Retinal pigment epithelial cell (primary cell): ENCODE results near the gene TADA2B.

Source experiments
- DNase-seq: peaks from one replicate; pipeline ENCODE4 v3.0.0-alpha.2; 2010; ENCODE audit warnings: low read depth
- H3K4me3 ChIP-seq: 2 replicates; pipeline ENCODE4 v1.5.1; 2011; ENCODE audit warnings: mild to moderate bottlenecking, low read length, control low read depth, moderate library complexity
- TF ChIP-seq, protein P1 (sequence below): conservative IDR thresholded peaks from 2 replicates; pipeline ENCODE4 v1.5.1; 2011; ENCODE audit warnings: low read depth, low read length, control low read depth, inconsistent platforms

TADA2B gene

DNA sequence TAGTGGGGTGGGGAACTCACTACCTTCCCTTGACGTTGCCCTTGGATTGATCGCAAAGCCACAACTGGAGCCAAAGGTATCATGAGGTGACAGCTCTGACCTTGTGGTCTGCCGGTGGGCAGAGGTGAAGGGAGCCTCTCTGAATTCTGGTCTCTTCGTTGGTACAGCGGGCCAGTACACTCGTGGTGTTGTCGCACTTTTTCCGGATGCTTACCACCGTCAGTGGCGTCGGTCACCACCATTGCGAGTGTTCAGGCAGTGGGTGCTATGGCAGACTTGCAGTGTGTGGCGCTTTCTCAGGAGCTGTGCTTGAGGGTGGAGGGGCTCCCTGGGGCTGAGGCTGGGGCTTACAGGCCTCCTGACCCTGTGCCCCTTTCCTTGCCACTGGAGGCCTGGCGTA is 29.9 kb downstream of the TADA2B start:
- DNase-seq: no peak
- no peak overlapping the region for H3K4me3 ChIP-seq
- TF ChIP-seq, protein P1, sequence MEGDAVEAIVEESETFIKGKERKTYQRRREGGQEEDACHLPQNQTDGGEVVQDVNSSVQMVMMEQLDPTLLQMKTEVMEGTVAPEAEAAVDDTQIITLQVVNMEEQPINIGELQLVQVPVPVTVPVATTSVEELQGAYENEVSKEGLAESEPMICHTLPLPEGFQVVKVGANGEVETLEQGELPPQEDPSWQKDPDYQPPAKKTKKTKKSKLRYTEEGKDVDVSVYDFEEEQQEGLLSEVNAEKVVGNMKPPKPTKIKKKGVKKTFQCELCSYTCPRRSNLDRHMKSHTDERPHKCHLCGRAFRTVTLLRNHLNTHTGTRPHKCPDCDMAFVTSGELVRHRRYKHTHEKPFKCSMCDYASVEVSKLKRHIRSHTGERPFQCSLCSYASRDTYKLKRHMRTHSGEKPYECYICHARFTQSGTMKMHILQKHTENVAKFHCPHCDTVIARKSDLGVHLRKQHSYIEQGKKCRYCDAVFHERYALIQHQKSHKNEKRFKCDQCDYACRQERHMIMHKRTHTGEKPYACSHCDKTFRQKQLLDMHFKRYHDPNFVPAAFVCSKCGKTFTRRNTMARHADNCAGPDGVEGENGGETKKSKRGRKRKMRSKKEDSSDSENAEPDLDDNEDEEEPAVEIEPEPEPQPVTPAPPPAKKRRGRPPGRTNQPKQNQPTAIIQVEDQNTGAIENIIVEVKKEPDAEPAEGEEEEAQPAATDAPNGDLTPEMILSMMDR: no peak

DNA sequence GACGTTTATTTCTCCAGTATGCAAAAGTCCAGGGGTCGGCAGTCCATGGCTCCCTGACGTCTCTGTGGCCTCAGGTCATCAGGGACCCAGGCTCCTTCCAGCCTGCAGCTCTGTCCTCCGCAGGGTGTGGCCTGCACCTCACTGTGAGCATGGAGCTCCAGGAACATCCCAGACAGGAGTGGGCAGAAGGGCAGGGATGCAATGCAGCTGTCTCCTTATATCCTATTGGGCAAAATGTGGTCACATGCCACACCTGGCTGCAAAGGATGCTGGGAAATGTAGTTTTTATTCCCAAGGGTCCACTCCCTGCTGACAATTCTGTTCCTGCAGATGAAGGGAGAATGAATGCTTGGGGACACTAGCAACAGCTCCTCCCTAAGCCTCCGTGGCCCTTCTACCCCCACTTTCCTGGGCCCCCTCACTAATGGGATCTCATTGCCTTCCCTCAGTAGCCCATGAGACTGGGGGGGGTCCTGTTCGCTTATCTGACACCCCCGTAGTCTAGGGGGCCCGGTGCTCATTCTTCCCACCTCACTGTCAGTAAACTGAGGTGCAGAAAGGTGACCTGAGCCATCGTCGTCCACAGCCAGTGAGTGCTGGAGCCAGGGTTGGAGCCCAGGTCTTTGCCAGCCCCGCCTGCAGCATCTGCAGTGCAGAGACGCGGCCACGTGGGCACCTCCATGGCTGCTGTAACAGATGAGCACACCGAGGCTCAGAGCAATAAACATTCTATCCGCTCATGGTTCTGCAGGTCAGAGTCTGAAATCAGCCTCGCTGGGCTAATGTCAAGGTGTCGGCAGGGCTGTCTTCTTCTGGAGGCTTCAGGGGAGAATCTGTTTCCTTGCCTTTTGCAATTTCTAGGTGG is 30.6 kb downstream of the TADA2B start:
- TF ChIP-seq, protein P1: no peak
- no peak overlapping the region for H3K4me3 ChIP-seq
- no peak for DNase-seq

DNA sequence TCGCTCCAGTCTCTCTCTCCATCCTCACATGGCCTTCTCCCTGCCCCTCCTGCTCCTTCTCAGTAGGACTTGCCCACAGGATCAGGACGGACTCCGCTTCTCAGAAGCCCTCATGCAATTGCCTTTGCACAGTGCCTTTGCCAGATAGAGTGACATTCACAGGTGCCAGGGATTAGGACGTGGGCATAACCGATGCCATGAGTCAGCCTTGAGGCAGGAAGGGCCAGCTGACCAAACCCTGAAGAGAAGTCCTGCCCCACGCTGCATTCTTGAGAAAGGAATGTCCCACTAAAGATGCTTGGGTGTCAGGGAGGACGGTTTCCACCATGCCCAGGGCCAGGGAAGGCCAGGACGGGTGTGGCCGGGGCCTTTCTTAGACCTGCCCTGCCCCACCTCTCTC is 31.3 kb downstream of the TADA2B start:
- no peak overlapping the region for H3K4me3 ChIP-seq
- TF ChIP-seq, protein P1: no peak
- DNase-seq: no peak

DNA sequence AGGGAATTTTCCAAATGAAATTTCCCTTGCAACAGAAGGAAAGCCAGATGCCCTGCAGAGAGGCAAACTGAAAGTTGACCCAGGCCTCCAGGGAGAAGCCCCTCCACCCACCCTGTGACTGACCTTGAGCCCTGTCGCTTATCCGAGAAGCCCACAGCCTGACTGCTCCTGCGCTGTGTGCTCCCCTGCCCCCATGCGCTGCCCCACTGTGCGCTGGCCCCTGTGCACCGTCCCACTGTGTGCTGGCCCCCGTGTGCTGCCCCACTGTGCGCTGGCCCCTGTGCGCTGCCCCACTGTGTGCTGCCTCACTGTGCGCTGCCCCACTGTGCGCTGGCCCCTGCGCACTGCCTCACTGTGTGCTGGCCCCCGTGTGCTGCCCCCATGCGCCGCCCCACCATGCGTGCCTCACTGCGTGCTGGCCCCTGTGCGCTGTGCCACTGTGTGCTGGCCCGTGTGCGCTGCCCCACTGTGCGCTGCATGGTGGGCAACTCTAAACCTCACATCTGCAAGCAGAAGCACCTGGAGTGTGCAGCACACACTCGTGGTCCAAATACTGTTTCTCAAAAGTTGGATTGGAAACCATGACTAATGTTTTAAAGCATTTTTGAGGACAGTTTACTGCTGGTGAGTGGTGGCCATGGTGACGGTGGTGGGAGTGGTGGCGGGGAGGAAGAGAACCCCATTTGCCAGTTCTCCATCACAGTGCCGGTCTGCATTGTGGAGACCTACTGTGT is 33.0 kb downstream of the TADA2B start:
- H3K4me3 ChIP-seq: no peak overlapping the region
- TF ChIP-seq, protein P1: no peak
- no peak for DNase-seq

DNA sequence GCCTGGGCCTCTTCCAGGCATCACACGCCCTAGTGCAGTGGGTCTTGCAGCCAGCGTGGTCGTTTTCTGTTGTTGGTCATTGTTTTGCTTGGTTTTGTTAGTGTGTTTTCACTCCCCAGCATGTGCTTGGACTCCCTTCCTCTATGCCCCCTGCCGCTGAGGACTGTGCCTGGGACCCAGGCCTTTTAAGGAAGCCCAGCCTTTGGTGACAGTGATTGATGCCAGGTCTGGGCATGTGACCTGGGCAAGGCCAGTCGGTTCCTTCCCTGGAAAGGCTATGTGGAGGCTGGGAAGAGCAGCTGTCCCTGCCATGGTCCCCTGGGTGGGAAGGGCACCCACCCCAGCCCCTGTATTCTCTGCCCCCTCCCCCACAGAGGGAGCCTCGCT is 33.5 kb downstream of the TADA2B start:
- TF ChIP-seq, protein P1: no peak
- no peak overlapping the region for H3K4me3 ChIP-seq
- no peak for DNase-seq

DNA sequence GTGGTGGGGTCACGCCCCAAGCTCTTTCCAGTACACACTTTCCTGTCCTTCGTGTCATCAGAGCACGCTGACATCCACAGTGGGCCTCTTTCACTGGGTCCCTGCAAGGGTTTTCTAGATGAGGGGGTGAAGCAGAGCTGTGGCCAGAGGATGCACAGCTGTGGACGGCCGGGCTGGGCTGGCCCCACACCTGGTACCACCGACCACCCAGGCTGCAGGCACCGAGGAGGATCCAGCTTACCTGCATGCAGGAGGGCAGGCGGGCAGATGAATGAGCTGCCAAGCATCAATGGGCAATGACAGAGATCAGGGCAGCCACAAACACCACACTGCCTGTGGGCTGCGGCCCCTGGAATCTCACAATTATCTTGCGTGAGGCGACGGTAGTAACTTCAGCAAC is 34.2 kb downstream of the TADA2B start:
- TF ChIP-seq, protein P1: no peak
- no peak overlapping the region for H3K4me3 ChIP-seq
- no peak for DNase-seq
